IMR-90 (cell line): Measurements from ENCODE around the gene TNN. TPM values are rescaled to one million over a fixed set of nuclear protein-coding genes. Genes with fewer than 3 reads are reported as not detected.

Source experiments
- ATAC-seq: fragments of 200-7000 bp; cut with Tn5 transposase; 2 replicates; pipeline ENCODE4 v1.9.1; 2020; ENCODE audit warnings: low read depth, mild to moderate bottlenecking, moderate library complexity
- BruUV-seq: library from RNA; stranded (reverse); fragments of 400-500 nt; replicated peaks from 2 replicates; lab custom pipeline; 2021; lab: Mats Ljungman, UMichigan
- CTCF ChIA-PET: fragments of 300-600 bp; formaldehyde crosslinking; extraction: SDS; loops from one replicate; lab custom pipeline; 2021; ENCODE audit warnings: antibody characterized with exemption; lab: Yijun Ruan, JAX
- POLR2A ChIA-PET: fragments of 300-600 bp; sonication (Branson Sonifier 250); formaldehyde crosslinking; loops from one replicate; lab custom pipeline; 2022; ENCODE audit warnings: antibody characterized with exemption; ENCODE audit not compliant: unreplicated experiment; lab: Charles Lee
- DNase-seq: peaks from one replicate; pipeline ENCODE4 v3.0.0; 2013
- H2AFZ ChIP-seq: replicated peaks from 2 replicates; pipeline ENCODE3; 2013; ENCODE audit warnings: low read length, mild to moderate bottlenecking; ENCODE audit not compliant: poor library complexity
- H2AK5ac ChIP-seq: 2 replicates; pipeline ENCODE4 v1.6.1; 2013; ENCODE audit warnings: low read depth, low read length, inconsistent platforms
- H2AK9ac ChIP-seq: replicated peaks from 2 replicates; pipeline ENCODE3; 2013; ENCODE audit warnings: mild to moderate bottlenecking, low read depth, low read length, moderate library complexity; ENCODE audit not compliant: poor library complexity
- H2BK120ac ChIP-seq: 2 replicates; pipeline ENCODE4 v1.6.1; 2013; ENCODE audit warnings: low read depth, low read length, inconsistent platforms
- H2BK15ac ChIP-seq: 3 replicates; pipeline ENCODE4 v1.6.1; 2013; ENCODE audit warnings: low read depth, low read length, inconsistent platforms
- H2BK20ac ChIP-seq: 2 replicates; pipeline ENCODE4 v1.6.1; 2013; ENCODE audit warnings: low read depth, mild to moderate bottlenecking, inconsistent platforms, low read length, moderate library complexity
- H2BK5ac ChIP-seq: 2 replicates; pipeline ENCODE4 v1.6.1; 2013; ENCODE audit warnings: mild to moderate bottlenecking, low read depth, low read length, inconsistent platforms; ENCODE audit not compliant: poor library complexity, severe bottlenecking
- H3K14ac ChIP-seq: replicated peaks from 2 replicates; pipeline ENCODE4 v1.6.1; 2013; ENCODE audit warnings: low read depth, low read length, inconsistent platforms
- H3K18ac ChIP-seq: 2 replicates; pipeline ENCODE4 v1.6.1; 2013; ENCODE audit warnings: low read depth, low read length, control low read depth
- H3K23ac ChIP-seq: 2 replicates; pipeline ENCODE4 v1.6.1; 2013; ENCODE audit warnings: low read depth, low read length, inconsistent platforms
- H3K27ac ChIP-seq: 2 replicates; pipeline ENCODE4 v1.5.1; 2013; ENCODE audit warnings: mild to moderate bottlenecking, control low read depth, low read length; ENCODE audit not compliant: insufficient read depth
- H3K27me3 ChIP-seq: 2 replicates; pipeline ENCODE4 v1.6.1; 2013; ENCODE audit warnings: low read length; ENCODE audit not compliant: control insufficient read depth, insufficient read depth
- H3K36me3 ChIP-seq: 2 replicates; pipeline ENCODE4 v1.6.1; 2013; ENCODE audit warnings: low read length, mixed read lengths; ENCODE audit not compliant: control insufficient read depth, insufficient read depth
- H3K4ac ChIP-seq: 2 replicates; pipeline ENCODE4 v1.6.1; 2013; ENCODE audit warnings: low read depth, low read length, inconsistent platforms
- H3K4me1 ChIP-seq: 2 replicates; pipeline ENCODE4 v1.6.1; 2013; ENCODE audit warnings: low read length, mixed read lengths; ENCODE audit not compliant: control insufficient read depth, insufficient read depth
- H3K4me2 ChIP-seq: 2 replicates; pipeline ENCODE4 v1.6.1; 2013; ENCODE audit warnings: low read depth, mild to moderate bottlenecking, control low read depth, low read length, moderate library complexity
- H3K4me3 ChIP-seq: 2 replicates; pipeline ENCODE4 v1.5.1; 2013; ENCODE audit warnings: low read depth, mild to moderate bottlenecking, control low read depth, low read length, moderate library complexity; ENCODE audit not compliant: insufficient read depth
- H3K56ac ChIP-seq: 2 replicates; pipeline ENCODE4 v1.6.1; 2013; ENCODE audit warnings: low read length, inconsistent platforms; ENCODE audit not compliant: insufficient read depth; ENCODE audit errors: extremely low read depth
- H3K79me1 ChIP-seq, 2 experiments: 2 replicates each; pipeline ENCODE4 v1.6.1; 2013; ENCODE audit warnings: low read length in 2 of 2, inconsistent platforms in 1 of 2, low read depth in 1 of 2
- H3K9ac ChIP-seq: 2 replicates; pipeline ENCODE4 v1.6.1; 2013; ENCODE audit warnings: low read depth, low read length, control low read depth
- H3K9me1 ChIP-seq: 2 replicates; pipeline ENCODE4 v1.6.1; 2013; ENCODE audit warnings: low read length, inconsistent platforms; ENCODE audit not compliant: insufficient read depth
- H3K9me3 ChIP-seq: 2 replicates; pipeline ENCODE4 v1.6.1; 2013; ENCODE audit warnings: low read length; ENCODE audit not compliant: control insufficient read depth, insufficient read depth
- H4K20me1 ChIP-seq: 2 replicates; pipeline ENCODE4 v1.6.1; 2013; ENCODE audit warnings: low read length, inconsistent platforms; ENCODE audit not compliant: insufficient read depth
- H4K5ac ChIP-seq: 2 replicates; pipeline ENCODE4 v1.6.1; 2013; ENCODE audit warnings: mild to moderate bottlenecking, low read depth, low read length, control low read depth
- H4K8ac ChIP-seq, 2 experiments: 2 replicates each; pipeline ENCODE4 v1.6.1; 2013; ENCODE audit warnings: low read depth in 2 of 2, low read length in 2 of 2, control low read depth in 1 of 2, inconsistent platforms in 1 of 2
- H4K91ac ChIP-seq: 2 replicates; pipeline ENCODE4 v1.6.1; 2013; ENCODE audit warnings: low read depth, low read length, inconsistent platforms; ENCODE audit not compliant: insufficient read depth
- BHLHE40 ChIP-seq: fragments of 150-350 bp; IDR thresholded peaks from 2 replicates; pipeline ENCODE4 v1.6.1; 2016; ENCODE audit warnings: mild to moderate bottlenecking, low read depth, low read length
- CEBPB ChIP-seq: IDR thresholded peaks from 2 replicates; pipeline ENCODE4 v1.6.1; 2012; ENCODE audit warnings: low read depth, low read length, improper control_type of control experiment
- CHD1 ChIP-seq: IDR thresholded peaks from 2 replicates; pipeline ENCODE4 v1.6.1; 2012; ENCODE audit warnings: low read depth, low read length, improper control_type of control experiment
- FOS ChIP-seq: fragments of 150-350 bp; IDR thresholded peaks from 2 replicates; pipeline ENCODE4 v1.6.1; 2016; ENCODE audit warnings: low read depth, low read length
- MAFK ChIP-seq: IDR thresholded peaks from 2 replicates; pipeline ENCODE4 v1.6.1; 2012; ENCODE audit warnings: low read depth, low read length, improper control_type of control experiment
- MAZ ChIP-seq: IDR thresholded peaks from 2 replicates; pipeline ENCODE4 v1.6.1; 2012; ENCODE audit warnings: low read depth, mild to moderate bottlenecking, low read length, improper control_type of control experiment, moderate library complexity, borderline replicate concordance
- MXI1 ChIP-seq: IDR thresholded peaks from 2 replicates; pipeline ENCODE4 v1.6.1; 2012; ENCODE audit warnings: low read depth, mild to moderate bottlenecking, low read length, moderate library complexity, borderline replicate concordance
- NFE2L2 ChIP-seq: fragments of 150-350 bp; IDR thresholded peaks from 2 replicates; pipeline ENCODE4 v1.6.1; 2016; ENCODE audit warnings: low read depth, mild to moderate bottlenecking, low read length
- POLR2A ChIP-seq: IDR thresholded peaks from 2 replicates; pipeline ENCODE4 v1.6.1; 2012; ENCODE audit warnings: mild to moderate bottlenecking, low read depth, low read length
- RAD21 ChIP-seq: IDR thresholded peaks from 2 replicates; pipeline ENCODE4 v1.6.1; 2012; ENCODE audit warnings: low read length, improper control_type of control experiment
- RCOR1 ChIP-seq: IDR thresholded peaks from 2 replicates; pipeline ENCODE4 v1.6.1; 2012; ENCODE audit warnings: mild to moderate bottlenecking, low read length, improper control_type of control experiment; ENCODE audit not compliant: insufficient replicate concordance
- RFX5 ChIP-seq: IDR thresholded peaks from 2 replicates; pipeline ENCODE4 v1.8.0; 2012; ENCODE audit warnings: low read depth, mild to moderate bottlenecking, low read length, moderate library complexity
- SMC3 ChIP-seq: fragments of 150-350 bp; IDR thresholded peaks from 2 replicates; pipeline ENCODE4 v1.6.1; 2016; ENCODE audit warnings: low read depth, mild to moderate bottlenecking, antibody characterized with exemption, low read length, moderate library complexity
- USF2 ChIP-seq: fragments of 150-350 bp; IDR thresholded peaks from 2 replicates; pipeline ENCODE4 v1.6.1; 2017; ENCODE audit warnings: mild to moderate bottlenecking, antibody characterized with exemption, low read length, low read depth
- WGBS, 2 experiments: methylation state at CpG; one replicate each; pipeline versions ENCODE4 v1.1.5 to v1.1.7; 2013; ENCODE audit warnings: missing lambda C conversion rate in 2 of 2; ENCODE audit not compliant: insufficient read length in 1 of 2; ENCODE audit errors: extremely low coverage in 2 of 2; 5-methylcytosine and 5-hydroxymethylcytosine counted together
- dilution Hi-C: fragments of 300-500 bp; cut with HindIII; formaldehyde crosslinking; loops from one replicate; pipeline ENCODE4 v1.14.3; 2018; ENCODE audit warnings: low sequenced_read_pairs; ENCODE audit not compliant: unreplicated experiment
- in situ Hi-C: fragments of 300-500 bp; cut with MboI; formaldehyde crosslinking; loops from 3 replicates; pipeline ENCODE4 v1.14.3; 2019; ENCODE audit warnings: low sequenced_read_pairs, inconsistent platforms, mixed read lengths
- intact Hi-C: fragments of 100-400 bp; cut with micrococcal nuclease; formaldehyde crosslinking; loops from 2 replicates; pipeline ENCODE4 v1.10.0; 2022
- polyA plus RNA-seq, 3 experiments: library from polyadenylated mRNA; depleted of rRNA; stranded (reverse); fragments of >200 nt; gene quantifications; 2 replicates each; pipeline ENCODE4 v1.2.3, GENCODE V29; 2012; ENCODE audit warnings: low replicate concordance in 1 of 3
- total RNA-seq: library from RNA; depleted of rRNA; stranded (reverse); fragments of >200 nt; gene quantifications from 2 replicates; pipeline ENCODE4 v1.2.3, GENCODE V29; 2012
- TF ChIP-seq, protein P1 (sequence below): fragments of 150-350 bp; IDR thresholded peaks from 2 replicates; pipeline ENCODE4 v1.6.1; 2016; ENCODE audit warnings: low read depth, mild to moderate bottlenecking, low read length, moderate library complexity, borderline replicate concordance
- TF ChIP-seq, protein P2 (sequence below): conservative IDR thresholded peaks from 2 replicates; pipeline ENCODE4 v1.5.1; 2012; ENCODE audit warnings: mild to moderate bottlenecking, low read depth, low read length, improper control_type of control experiment

The TNN gene
- total and polyA plus RNA-seq, 2 of the 4 experiments (the other 2 are of a cell fraction), result not detected

DNA sequence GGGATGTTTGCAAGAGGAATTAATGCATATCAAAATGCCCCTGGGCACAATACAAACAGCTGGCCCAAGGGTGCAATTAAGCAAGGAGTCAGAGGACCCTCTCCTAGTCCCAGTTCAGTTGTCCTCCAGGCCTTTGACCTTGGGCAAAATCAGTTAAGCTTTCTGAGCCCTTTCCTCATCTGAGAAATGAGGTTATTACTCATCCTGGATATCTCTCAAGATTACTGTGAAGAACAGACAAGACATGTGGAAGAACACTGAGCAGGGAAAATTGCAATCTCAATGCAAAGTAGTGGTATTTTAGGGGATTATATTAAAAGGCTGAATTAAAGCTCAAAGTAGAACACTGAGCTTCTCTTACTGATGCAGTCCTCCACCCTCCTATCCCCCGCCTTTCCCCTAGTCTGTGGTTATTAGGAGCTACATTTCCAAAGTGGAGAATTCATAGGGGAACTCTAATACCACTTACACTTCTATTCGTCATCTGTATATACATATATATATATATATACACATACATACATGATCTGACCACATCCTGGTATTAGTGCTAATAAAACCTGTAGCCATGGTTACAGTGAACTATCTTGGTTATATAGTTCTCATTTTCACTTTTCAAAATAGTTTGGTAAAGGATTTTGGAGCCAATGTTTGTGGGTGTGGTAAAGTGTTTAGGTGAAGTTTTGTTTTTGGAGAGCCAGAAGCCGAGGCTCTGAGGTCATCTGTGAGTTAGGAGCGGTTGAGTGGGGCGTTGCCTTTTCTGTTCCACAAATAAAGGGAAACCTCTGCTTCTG is 106.9 kb downstream of the TNN start:
- no peak for TF ChIP-seq MAFK
- TF ChIP-seq MXI1, result no peak
- no peak for TF ChIP-seq FOS
- TF ChIP-seq CEBPB, result no peak
- no peak for TF ChIP-seq POLR2A
- TF ChIP-seq RCOR1, result no peak
- TF ChIP-seq RFX5, result no peak
- no peak for TF ChIP-seq CHD1
- no peak for TF ChIP-seq MAZ
- TF ChIP-seq USF2, result no peak
- no peak for TF ChIP-seq SMC3
- no peak for TF ChIP-seq BHLHE40
- TF ChIP-seq, protein P1, sequence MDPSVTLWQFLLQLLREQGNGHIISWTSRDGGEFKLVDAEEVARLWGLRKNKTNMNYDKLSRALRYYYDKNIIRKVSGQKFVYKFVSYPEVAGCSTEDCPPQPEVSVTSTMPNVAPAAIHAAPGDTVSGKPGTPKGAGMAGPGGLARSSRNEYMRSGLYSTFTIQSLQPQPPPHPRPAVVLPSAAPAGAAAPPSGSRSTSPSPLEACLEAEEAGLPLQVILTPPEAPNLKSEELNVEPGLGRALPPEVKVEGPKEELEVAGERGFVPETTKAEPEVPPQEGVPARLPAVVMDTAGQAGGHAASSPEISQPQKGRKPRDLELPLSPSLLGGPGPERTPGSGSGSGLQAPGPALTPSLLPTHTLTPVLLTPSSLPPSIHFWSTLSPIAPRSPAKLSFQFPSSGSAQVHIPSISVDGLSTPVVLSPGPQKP, result no peak
- TF ChIP-seq, protein P2, sequence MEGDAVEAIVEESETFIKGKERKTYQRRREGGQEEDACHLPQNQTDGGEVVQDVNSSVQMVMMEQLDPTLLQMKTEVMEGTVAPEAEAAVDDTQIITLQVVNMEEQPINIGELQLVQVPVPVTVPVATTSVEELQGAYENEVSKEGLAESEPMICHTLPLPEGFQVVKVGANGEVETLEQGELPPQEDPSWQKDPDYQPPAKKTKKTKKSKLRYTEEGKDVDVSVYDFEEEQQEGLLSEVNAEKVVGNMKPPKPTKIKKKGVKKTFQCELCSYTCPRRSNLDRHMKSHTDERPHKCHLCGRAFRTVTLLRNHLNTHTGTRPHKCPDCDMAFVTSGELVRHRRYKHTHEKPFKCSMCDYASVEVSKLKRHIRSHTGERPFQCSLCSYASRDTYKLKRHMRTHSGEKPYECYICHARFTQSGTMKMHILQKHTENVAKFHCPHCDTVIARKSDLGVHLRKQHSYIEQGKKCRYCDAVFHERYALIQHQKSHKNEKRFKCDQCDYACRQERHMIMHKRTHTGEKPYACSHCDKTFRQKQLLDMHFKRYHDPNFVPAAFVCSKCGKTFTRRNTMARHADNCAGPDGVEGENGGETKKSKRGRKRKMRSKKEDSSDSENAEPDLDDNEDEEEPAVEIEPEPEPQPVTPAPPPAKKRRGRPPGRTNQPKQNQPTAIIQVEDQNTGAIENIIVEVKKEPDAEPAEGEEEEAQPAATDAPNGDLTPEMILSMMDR, result no peak
- TF ChIP-seq RAD21, result no peak
- no peak for TF ChIP-seq NFE2L2
- Histone ChIP-seq H4K5ac (no peak overlapping the region), H4K91ac (no peak overlapping the region), H4K8ac (no peak overlapping the region), H3K4me2 (no peak overlapping the region), H2BK120ac (no peak overlapping the region), H2AK9ac (no peak overlapping the region), H2BK5ac (no peak overlapping the region), H3K9me1 (no peaks in the 10 kb centered on the region), H3K9me3 (no peaks in the 10 kb centered on the region), H3K56ac (no peak overlapping the region), H2AFZ (no peak overlapping the region), H2BK20ac (no peak overlapping the region), H3K36me3 (no peaks in the 10 kb centered on the region), H3K79me1 (no peaks in the 10 kb centered on the region), H4K20me1 (no peaks in the 10 kb centered on the region), H3K27ac (no peak overlapping the region), H3K4me1 (no peaks in the 10 kb centered on the region), H3K27me3 (no peaks in the 10 kb centered on the region), H3K18ac (no peak overlapping the region), H3K23ac (no peak overlapping the region), H3K14ac (no peak overlapping the region), H3K4ac (no peak overlapping the region), H3K9ac (no peak overlapping the region), H2BK15ac (no peak overlapping the region), H2AK5ac (no peak overlapping the region), H3K4me3 (no peak overlapping the region)
- ChIA-PET CTCF (no interaction called here), POLR2A (no interaction called here)
- in situ Hi-C loops (loop anchor here (25.0 kb wide), 1 partner anchor 1688 kb away; no protein-coding TSS in a partner anchor), dilution Hi-C loops (no loop called here), intact Hi-C loops (no loop called here)
- no CpG with 5 or more reads among the region's 5 CpGs for WGBS, 2 experiments
- DNase-seq (no peak), ATAC-seq (no peak)
- no TSS peak for BruUV-seq
